Peyer's patch (tissue), 4 donors: ENCODE measurements around the gene CSTB. TPM values are rescaled to one million over a fixed set of nuclear protein-coding genes. Genes with fewer than 3 reads are reported as not detected.

Experiments used
- DNase-seq, 3 donors: peaks; one replicate each; pipeline ENCODE4 v3.0.0-alpha.2; 2017 to 2019
- H3K27ac ChIP-seq, 4 donors: fragments of 200-600 bp; sonication (generic); one replicate each; pipeline ENCODE4 v1.5.1; 2016 to 2019
- H3K27me3 ChIP-seq, 2 donors: fragments of 200-600 bp; sonication (generic); one replicate each; pipeline ENCODE4 v1.5.1; 2019
- H3K36me3 ChIP-seq, 3 donors: fragments of 200-600 bp; sonication (generic); one replicate each; pipeline ENCODE4 v1.5.1; 2016 to 2019
- H3K4me1 ChIP-seq, 4 donors: fragments of 200-600 bp; sonication (generic); one replicate each; pipeline ENCODE4 v1.5.1; 2016 to 2019
- H3K4me3 ChIP-seq, 4 donors: fragments of 200-600 bp; sonication (generic); 1 replicate in 3 of 4; 2 replicates in 1 of 4; pipeline ENCODE4 v1.5.1; 2016 to 2019; ENCODE audit warnings: mild to moderate bottlenecking in 1 of 4
- H3K9me3 ChIP-seq, 4 donors: fragments of 200-600 bp; sonication (generic); one replicate each; pipeline ENCODE4 v1.5.1; 2016 to 2019; ENCODE audit warnings: mild to moderate bottlenecking in 1 of 4
- POLR2A ChIP-seq, 2 donors: fragments of 450-650 bp; IDR thresholded peaks; one replicate each; pipeline ENCODE4 v1.5.1; 2017; ENCODE audit warnings: antibody characterized with exemption in 2 of 2, mild to moderate bottlenecking in 2 of 2, moderate library complexity in 2 of 2
- total RNA-seq, 4 donors: library from RNA; depleted of rRNA; stranded (reverse); fragments of >200 nt; gene quantifications; one replicate each; pipeline ENCODE4 v1.1.0, GENCODE V29; 2016
- TF ChIP-seq, protein P1 (sequence below), 6 experiments: fragments of 450-650 bp in 4 of 6; fragments of 200-600 bp in 2 of 6; sonication (generic) in 1 of 6; IDR thresholded peaks; one replicate each; pipeline ENCODE4 v1.5.1; 2017 to 2019; ENCODE audit warnings: antibody characterized with exemption in 6 of 6, mild to moderate bottlenecking in 3 of 6, moderate library complexity in 1 of 6

CSTB gene
- total RNA-seq, 4 donors from 2014 or later: 7.4 to 16.1 (median 13.3) TPM

GRCh38 chr21:43783098-43783700 lies 7.1 kb upstream of the CSTB start:
- H3K36me3 ChIP-seq: no peaks in the 10 kb centered on the region
- H3K27me3 ChIP-seq: no peaks in the 10 kb centered on the region
- no peak overlapping the region for H3K4me3 ChIP-seq
- H3K9me3 ChIP-seq: no peaks in the 10 kb centered on the region
- no peak overlapping the region for H3K27ac ChIP-seq
- DNase-seq: no peak
- H3K4me1 ChIP-seq: no peaks in the 10 kb centered on the region
- TF ChIP-seq, protein P1, sequence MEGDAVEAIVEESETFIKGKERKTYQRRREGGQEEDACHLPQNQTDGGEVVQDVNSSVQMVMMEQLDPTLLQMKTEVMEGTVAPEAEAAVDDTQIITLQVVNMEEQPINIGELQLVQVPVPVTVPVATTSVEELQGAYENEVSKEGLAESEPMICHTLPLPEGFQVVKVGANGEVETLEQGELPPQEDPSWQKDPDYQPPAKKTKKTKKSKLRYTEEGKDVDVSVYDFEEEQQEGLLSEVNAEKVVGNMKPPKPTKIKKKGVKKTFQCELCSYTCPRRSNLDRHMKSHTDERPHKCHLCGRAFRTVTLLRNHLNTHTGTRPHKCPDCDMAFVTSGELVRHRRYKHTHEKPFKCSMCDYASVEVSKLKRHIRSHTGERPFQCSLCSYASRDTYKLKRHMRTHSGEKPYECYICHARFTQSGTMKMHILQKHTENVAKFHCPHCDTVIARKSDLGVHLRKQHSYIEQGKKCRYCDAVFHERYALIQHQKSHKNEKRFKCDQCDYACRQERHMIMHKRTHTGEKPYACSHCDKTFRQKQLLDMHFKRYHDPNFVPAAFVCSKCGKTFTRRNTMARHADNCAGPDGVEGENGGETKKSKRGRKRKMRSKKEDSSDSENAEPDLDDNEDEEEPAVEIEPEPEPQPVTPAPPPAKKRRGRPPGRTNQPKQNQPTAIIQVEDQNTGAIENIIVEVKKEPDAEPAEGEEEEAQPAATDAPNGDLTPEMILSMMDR (IDR thresholded peaks at IDR 0.05): no peak
- no peak for TF ChIP-seq POLR2A (IDR thresholded peaks at IDR 0.05)

- Histone ChIP-seq H3K27ac (no peak overlapping the region), H3K4me1 (no peaks in the 10 kb centered on the region), H3K9me3 (no peaks in the 10 kb centered on the region), H3K27me3 (no peaks in the 10 kb centered on the region), H3K36me3 (no peaks in the 10 kb centered on the region), H3K4me3 (no peak overlapping the region)
- TF ChIP-seq, protein P1 (IDR thresholded peaks at IDR 0.05): no peak
- TF ChIP-seq POLR2A (IDR thresholded peaks at IDR 0.05): no peak
- DNase-seq: no peak
These were observed 6.5 kb upstream of the CSTB start for GRCh38 chr21:43782431-43783097.

GRCh38 chr21:43781846-43782245 lies 5.7 kb upstream of the CSTB start:
- no peaks in the 10 kb centered on the region for H3K4me1 ChIP-seq
- no peak for DNase-seq
- no peaks in the 10 kb centered on the region for H3K9me3 ChIP-seq
- H3K27ac ChIP-seq: no peak overlapping the region
- no peaks in the 10 kb centered on the region for H3K27me3 ChIP-seq
- H3K4me3 ChIP-seq: no peak overlapping the region
- H3K36me3 ChIP-seq: no peaks in the 10 kb centered on the region
- TF ChIP-seq POLR2A (IDR thresholded peaks at IDR 0.05): no peak
- TF ChIP-seq, protein P1 (IDR thresholded peaks at IDR 0.05): no peak

GRCh38 chr21:43779660-43780059 lies 3.6 kb upstream of the CSTB start:
- TF ChIP-seq, protein P1 (IDR thresholded peaks at IDR 0.05): no peak
- no peak for TF ChIP-seq POLR2A (IDR thresholded peaks at IDR 0.05)
- Histone ChIP-seq H3K4me3 (no peak overlapping the region), H3K9me3 (no peaks in the 10 kb centered on the region), H3K4me1 (peaks cover 0 to 9% (median 4%) of the 10 kb centered on the region in 4 donors), H3K27me3 (no peaks in the 10 kb centered on the region), H3K27ac (no peak overlapping the region), H3K36me3 (no peaks in the 10 kb centered on the region)
- no peak for DNase-seq

DNA sequence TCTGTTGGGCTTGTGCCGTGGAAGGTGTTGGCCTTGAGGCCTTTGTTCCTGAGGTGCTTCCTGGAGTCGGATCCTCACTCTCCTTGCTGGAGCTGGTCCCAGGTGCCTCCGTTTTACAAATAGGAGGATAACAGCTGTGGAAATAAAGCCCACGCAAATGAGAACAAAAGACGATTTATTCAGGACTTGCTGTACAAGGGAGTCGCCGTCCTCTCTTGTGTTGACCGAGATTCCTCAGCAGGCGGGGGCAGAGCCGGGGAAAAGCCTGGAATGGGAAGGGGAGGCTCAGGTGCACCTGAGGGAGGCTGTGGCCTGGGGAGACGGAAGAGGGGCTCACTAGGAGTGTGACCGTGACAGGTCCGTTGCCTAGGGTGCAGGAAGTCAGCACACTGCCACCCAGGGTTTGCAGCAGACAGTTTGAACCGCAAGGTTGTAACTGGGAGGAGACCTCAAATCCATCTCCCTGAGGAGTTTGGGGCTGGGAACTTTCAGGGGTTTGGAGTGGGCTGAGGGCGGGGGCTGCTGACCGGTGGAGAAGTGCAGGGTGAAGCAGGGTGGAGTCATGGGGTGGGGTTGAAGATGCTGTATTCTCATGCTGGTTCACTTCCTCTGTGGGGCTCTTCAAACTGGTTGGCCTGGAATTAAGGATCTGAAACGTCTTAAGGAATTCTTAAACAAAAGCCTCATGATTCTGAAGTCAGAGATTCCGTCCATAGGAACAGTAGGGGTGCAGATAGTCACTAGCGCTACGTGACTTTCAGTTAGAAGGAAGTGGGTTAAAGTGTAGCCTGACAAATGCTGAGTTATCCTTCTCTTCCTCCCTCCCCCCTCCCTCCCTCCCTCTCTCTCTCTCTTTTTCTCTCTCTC lies 2.6 kb upstream of the CSTB start:
- TF ChIP-seq POLR2A (IDR thresholded peaks at IDR 0.05): no peak
- TF ChIP-seq, protein P1 (IDR thresholded peaks at IDR 0.05): no peak
- Histone ChIP-seq H3K27me3 (no peaks in the 10 kb centered on the region), H3K27ac (no peak overlapping the region), H3K4me1 (peaks cover 0 to 15% (median 4%) of the 10 kb centered on the region in 4 donors), H3K36me3 (peaks cover 0 to 8% (median 0%) of the 10 kb centered on the region in 3 donors), H3K9me3 (no peaks in the 10 kb centered on the region), H3K4me3 (no peak overlapping the region)
- DNase-seq: no peak
